ENCODE results near the gene IL1A. TPM values are rescaled to one million over a fixed set of nuclear protein-coding genes. Genes with fewer than 3 reads are reported as not detected.
"Not testable (repeated sequence)": the region's sequence is repeated elsewhere in the genome, so short reads cannot be mapped to it uniquely, and the experiment has no call there.

IL1A gene, protein sequence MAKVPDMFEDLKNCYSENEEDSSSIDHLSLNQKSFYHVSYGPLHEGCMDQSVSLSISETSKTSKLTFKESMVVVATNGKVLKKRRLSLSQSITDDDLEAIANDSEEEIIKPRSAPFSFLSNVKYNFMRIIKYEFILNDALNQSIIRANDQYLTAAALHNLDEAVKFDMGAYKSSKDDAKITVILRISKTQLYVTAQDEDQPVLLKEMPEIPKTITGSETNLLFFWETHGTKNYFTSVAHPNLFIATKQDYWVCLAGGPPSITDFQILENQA
- total RNA-seq (under 1 TPM in 1 of 2 experiments, not detected in 1; 0.15 TPM), polyA plus RNA-seq (not detected)

DNA sequence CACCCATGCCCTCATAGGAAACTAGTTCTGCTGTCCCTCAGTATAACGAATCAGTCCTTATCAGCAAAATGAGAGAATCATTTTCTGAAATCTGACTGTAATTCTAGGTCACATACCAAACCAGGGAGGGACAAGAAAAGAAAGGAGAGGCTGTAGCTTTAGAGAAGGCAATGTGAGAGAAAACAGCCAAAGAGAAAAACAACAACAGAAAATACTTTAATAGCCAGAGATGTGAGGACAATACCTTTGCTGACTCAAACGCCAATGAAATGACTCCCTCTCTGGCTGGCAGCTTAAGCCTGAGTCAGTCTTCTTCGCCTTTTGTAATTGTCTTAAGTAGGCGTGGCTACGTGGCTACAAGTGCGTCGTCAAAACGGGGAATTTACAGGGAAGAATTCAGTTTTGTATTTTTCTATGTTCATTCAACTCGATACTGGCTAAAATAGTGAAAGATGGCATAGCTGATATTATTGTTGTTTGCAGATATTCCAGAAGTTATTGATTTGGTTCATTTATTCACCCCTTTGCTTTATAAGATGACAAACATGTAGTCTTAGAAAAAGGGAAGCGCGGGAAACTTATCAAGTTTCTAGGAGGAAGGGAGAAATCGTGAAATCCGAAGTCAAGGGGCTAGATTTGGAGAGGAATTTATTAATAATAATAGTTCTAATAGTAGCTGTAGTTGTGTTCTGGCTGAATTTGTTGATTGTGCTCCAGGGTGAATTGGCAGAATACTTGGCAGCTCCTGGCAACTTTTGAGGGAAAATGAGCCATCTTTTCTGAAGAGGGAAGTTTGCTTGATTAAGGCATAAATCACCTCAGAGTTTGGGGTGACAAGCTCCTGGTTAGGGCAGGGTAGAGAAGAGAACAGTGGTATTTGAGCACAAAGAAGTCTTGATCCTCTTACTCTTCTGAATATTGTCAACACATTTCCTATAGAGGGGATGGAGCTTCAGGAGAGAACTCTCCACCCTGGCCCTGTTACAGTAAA lies at the start of gene IL1A:
Gene IL1A (minus strand): TSS at position 295 of the 991 bp plus-strand sequence. CDS start 723 bp downstream, outside the sequence.
- H3K4me3 ChIP-seq (ENCODE audit: low read length in 2 of 2), result no peak within 1 kb of the TSS
- peaks cover 3 to 9% of the 10 kb centered on the region in 2 donors for H3K27me3 Mint-ChIP-seq
- no peak for DNase-seq
- H3K4me1 Mint-ChIP-seq, result peaks cover 0 to 3% (median 0%) of the 10 kb centered on the region in 4 donors
- H3K9me3 Mint-ChIP-seq, result no peaks in the 10 kb centered on the region
- peak within 1 kb of the TSS in 1 of 8 donors; percentile 7 for H3K4me3 Mint-ChIP-seq
- no peaks in the 10 kb centered on the region for H3K36me3 Mint-ChIP-seq
- H3K27ac Mint-ChIP-seq, result no peak within 1 kb of the TSS
- no peaks in the 10 kb centered on the region for H3K9me3 ChIP-seq (ENCODE audit: control insufficient read depth in 1 of 2, low read length in 2 of 2)
- no peaks in the 10 kb centered on the region for H3K27me3 ChIP-seq (ENCODE audit: insufficient read depth, low read length)
- CTCF ChIA-PET (ENCODE audit: partially characterized antibody), result interaction anchor here (0.9 to 1.6 kb wide), 3 partner anchors 35 to 101 kb away, joined by 3 to 5 read pairs (median 3); no protein-coding TSS in a partner anchor
- POLR2A ChIA-PET (ENCODE audit: partially characterized antibody), result no interaction called here
- H3K36me3 ChIP-seq (ENCODE audit: insufficient read depth, low read length), result no peaks in the 10 kb centered on the region
- no peaks in the 10 kb centered on the region for H3K4me1 ChIP-seq (ENCODE audit: insufficient read depth, low read length)
- H3K27ac ChIP-seq (ENCODE audit: low read depth, low read length), result no peak within 1 kb of the TSS
- intact Hi-C loops (cut with micrococcal nuclease), result no loop called here

DNA sequence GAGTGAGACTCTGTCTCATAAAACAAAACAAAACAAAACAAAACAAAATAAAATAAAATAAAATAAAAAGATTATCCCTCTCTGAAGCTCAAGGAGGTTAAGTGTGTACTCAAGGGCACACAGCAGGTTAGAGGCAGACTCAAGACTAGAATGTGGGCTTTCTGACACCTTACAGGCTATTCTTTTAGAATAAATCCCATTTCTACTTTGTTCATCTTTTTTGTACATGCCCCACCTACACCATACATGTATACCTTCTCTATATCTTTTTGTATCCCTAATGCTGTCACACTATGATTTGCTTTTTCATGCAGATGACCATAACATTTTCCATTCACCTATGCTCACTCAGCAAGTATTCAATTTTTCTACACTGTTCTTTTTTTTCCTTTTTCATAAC lies 49.7 kb upstream of the IL1A start:
- peaks cover 0 to 2% (median 0%) of the 10 kb centered on the region in 8 donors for H3K9me3 Mint-ChIP-seq
- H3K4me3 Mint-ChIP-seq, result no peak overlapping the region
- H3K4me1 ChIP-seq (ENCODE audit: insufficient read depth, low read length), result no peaks in the 10 kb centered on the region
- H3K27me3 Mint-ChIP-seq, result peaks cover 2 to 7% of the 10 kb centered on the region in 2 donors
- H3K4me1 Mint-ChIP-seq, result no peaks in the 10 kb centered on the region
- ChIA-PET POLR2A (ENCODE audit: partially characterized antibody) (no interaction called here), CTCF (ENCODE audit: partially characterized antibody) (interaction anchor here (1.2 kb wide), 1 partner anchor 82 kb away, joined by 3 read pairs; no protein-coding TSS in a partner anchor)
- no peaks in the 10 kb centered on the region for H3K36me3 ChIP-seq (ENCODE audit: insufficient read depth, low read length)
- no peaks in the 10 kb centered on the region for H3K36me3 Mint-ChIP-seq
- no peak for DNase-seq
- no peak overlapping the region for H3K4me3 ChIP-seq (ENCODE audit: low read length in 2 of 2)
- no peak overlapping the region for H3K27ac Mint-ChIP-seq
- H3K27ac ChIP-seq (ENCODE audit: low read depth, low read length), result no peak overlapping the region
- intact Hi-C loops (cut with micrococcal nuclease), result no loop called here
- H3K9me3 ChIP-seq (ENCODE audit: control insufficient read depth in 1 of 2, low read length in 2 of 2), result no peaks in the 10 kb centered on the region
- H3K27me3 ChIP-seq (ENCODE audit: insufficient read depth, low read length), result no peaks in the 10 kb centered on the region

- H3K27ac Mint-ChIP-seq; H3K36me3 ChIP-seq (ENCODE audit: insufficient read depth, low read length); H3K9me3 Mint-ChIP-seq; H3K27me3 Mint-ChIP-seq; POLR2A ChIA-PET (ENCODE audit: partially characterized antibody); DNase-seq; H3K27me3 ChIP-seq (ENCODE audit: insufficient read depth, low read length); H3K36me3 Mint-ChIP-seq; intact Hi-C loops (cut with micrococcal nuclease); H3K27ac ChIP-seq (ENCODE audit: low read depth, low read length); H3K4me1 Mint-ChIP-seq; H3K9me3 ChIP-seq (ENCODE audit: control insufficient read depth in 1 of 2, low read length in 2 of 2); H3K4me3 Mint-ChIP-seq; H3K4me3 ChIP-seq (ENCODE audit: low read length in 2 of 2); H3K4me1 ChIP-seq (ENCODE audit: insufficient read depth, low read length): not testable (repeated sequence)
- CTCF ChIA-PET (ENCODE audit: partially characterized antibody), result interaction anchor here (1.2 kb wide), 1 partner anchor 82 kb away, joined by 3 read pairs; no protein-coding TSS in a partner anchor
These were observed 49.3 kb upstream of the IL1A start for GRCh38 chr2:112833639-112833931.

GRCh38 chr2:112832841-112833638 lies 48.7 kb upstream of the IL1A start:
- CTCF ChIA-PET (ENCODE audit: partially characterized antibody), result interaction anchor here (1.2 kb wide), 1 partner anchor 81 kb away, joined by 3 read pairs; no protein-coding TSS in a partner anchor
- DNase-seq, result no peak
- Mint-ChIP-seq H3K4me1 (no peaks in the 10 kb centered on the region), H3K27me3 (peaks cover 2 to 5% of the 10 kb centered on the region in 2 donors), H3K9me3 (peaks cover 0 to 2% (median 0%) of the 10 kb centered on the region in 8 donors), H3K27ac (no peak overlapping the region), H3K4me3 (no peak overlapping the region), H3K36me3 (no peaks in the 10 kb centered on the region)
- no peaks in the 10 kb centered on the region for H3K4me1 ChIP-seq (ENCODE audit: insufficient read depth, low read length)
- no peaks in the 10 kb centered on the region for H3K27me3 ChIP-seq (ENCODE audit: insufficient read depth, low read length)
- H3K27ac ChIP-seq (ENCODE audit: low read depth, low read length), result no peak overlapping the region
- no peaks in the 10 kb centered on the region for H3K36me3 ChIP-seq (ENCODE audit: insufficient read depth, low read length)
- intact Hi-C loops (cut with micrococcal nuclease), result no loop called here
- no peaks in the 10 kb centered on the region for H3K9me3 ChIP-seq (ENCODE audit: control insufficient read depth in 1 of 2, low read length in 2 of 2)
- no peak overlapping the region for H3K4me3 ChIP-seq (ENCODE audit: low read length in 2 of 2)
- POLR2A ChIA-PET (ENCODE audit: partially characterized antibody), result no interaction called here

DNA sequence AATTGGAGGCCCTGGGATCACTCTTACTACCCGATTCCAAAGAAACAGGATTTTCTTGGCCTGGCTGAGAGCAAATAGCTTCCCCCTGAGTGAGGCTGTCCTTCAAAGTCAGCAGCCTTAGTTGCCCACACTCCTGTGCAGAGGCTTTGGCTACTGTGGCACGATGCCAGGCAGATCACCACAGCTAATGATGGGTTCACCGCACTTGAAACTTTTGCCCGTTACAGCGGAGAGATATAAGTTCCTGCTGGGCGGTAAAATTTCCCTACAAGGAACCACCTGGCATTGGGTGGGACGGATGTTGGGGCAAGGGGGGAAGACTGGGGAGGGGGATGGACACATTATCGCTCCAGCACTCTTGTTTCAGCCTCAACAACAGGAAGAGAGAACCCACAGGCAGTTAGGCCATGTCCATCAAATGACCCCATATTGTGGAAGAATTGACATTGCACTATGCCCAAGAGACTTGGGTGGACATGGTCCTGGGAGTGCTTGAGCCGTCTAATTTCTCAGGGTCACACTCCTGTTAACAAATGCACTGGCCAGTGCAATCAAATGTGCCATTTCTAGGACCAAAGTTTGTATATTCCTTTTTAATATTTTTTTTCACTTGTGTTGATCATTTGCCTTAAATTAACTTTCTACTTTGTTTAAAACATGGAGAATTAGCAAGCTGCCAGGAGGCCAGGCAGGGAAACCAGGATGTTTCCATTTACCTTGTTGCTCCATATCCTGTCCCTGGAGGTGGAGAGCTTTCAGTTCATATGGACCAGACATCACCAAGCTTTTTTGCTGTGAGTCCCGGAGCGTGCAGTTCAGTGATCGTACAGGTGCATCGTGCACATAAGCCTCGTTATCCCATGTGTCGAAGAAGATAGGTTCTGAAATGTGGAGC lies 47.9 kb upstream of the IL1A start:
- H3K4me1 Mint-ChIP-seq, result no peaks in the 10 kb centered on the region
- H3K27ac Mint-ChIP-seq, result no peak overlapping the region
- H3K9me3 Mint-ChIP-seq, result peaks cover 0 to 2% (median 0%) of the 10 kb centered on the region in 8 donors
- ChIA-PET CTCF (ENCODE audit: partially characterized antibody) (no interaction called here), POLR2A (ENCODE audit: partially characterized antibody) (no interaction called here)
- H3K4me3 Mint-ChIP-seq, result no peak overlapping the region
- Histone ChIP-seq H3K4me1 (ENCODE audit: insufficient read depth, low read length) (no peaks in the 10 kb centered on the region), H3K27me3 (ENCODE audit: insufficient read depth, low read length) (no peaks in the 10 kb centered on the region), H3K27ac (ENCODE audit: low read depth, low read length) (no peak overlapping the region), H3K36me3 (ENCODE audit: insufficient read depth, low read length) (no peaks in the 10 kb centered on the region), H3K4me3 (ENCODE audit: low read length in 2 of 2) (no peak overlapping the region), H3K9me3 (ENCODE audit: control insufficient read depth in 1 of 2, low read length in 2 of 2) (no peaks in the 10 kb centered on the region)
- H3K27me3 Mint-ChIP-seq, result peaks cover 2 to 5% of the 10 kb centered on the region in 2 donors
- intact Hi-C loops (cut with micrococcal nuclease), result no loop called here
- no peaks in the 10 kb centered on the region for H3K36me3 Mint-ChIP-seq
- DNase-seq, result no peak

- Histone ChIP-seq H3K9me3 (ENCODE audit: control insufficient read depth in 1 of 2, low read length in 2 of 2) (no peaks in the 10 kb centered on the region), H3K36me3 (ENCODE audit: insufficient read depth, low read length) (no peaks in the 10 kb centered on the region), H3K4me3 (ENCODE audit: low read length in 2 of 2) (no peak overlapping the region), H3K4me1 (ENCODE audit: insufficient read depth, low read length) (no peaks in the 10 kb centered on the region), H3K27me3 (ENCODE audit: insufficient read depth, low read length) (no peaks in the 10 kb centered on the region), H3K27ac (ENCODE audit: low read depth, low read length) (no peak overlapping the region)
- H3K9me3 Mint-ChIP-seq, result peaks cover 0 to 2% (median 0%) of the 10 kb centered on the region in 8 donors
- H3K4me3 Mint-ChIP-seq, result no peak overlapping the region
- intact Hi-C loops (cut with micrococcal nuclease), result no loop called here
- DNase-seq, result no peak
- H3K27ac Mint-ChIP-seq, result no peak overlapping the region
- H3K36me3 Mint-ChIP-seq, result no peaks in the 10 kb centered on the region
- no peaks in the 10 kb centered on the region for H3K4me1 Mint-ChIP-seq
- POLR2A ChIA-PET (ENCODE audit: partially characterized antibody), result no interaction called here
- peaks cover 2 to 5% of the 10 kb centered on the region in 2 donors for H3K27me3 Mint-ChIP-seq
- CTCF ChIA-PET (ENCODE audit: partially characterized antibody), result interaction anchor here (0.9 to 1.1 kb wide), 2 partner anchors 54 to 82 kb away, joined by 3 read pairs; no protein-coding TSS in a partner anchor
These were observed 47.2 kb upstream of the IL1A start for GRCh38 chr2:112831513-112831845.

Measured in CD4-positive, alpha-beta memory T cell (primary cell).